Astrocyte (in vitro differentiated cells and primary cell): Measurements from ENCODE around the gene PPP2R5A.

Experiments
- CTCF ChIP-seq: IDR thresholded peaks from 2 replicates; pipeline ENCODE4 v1.5.1; 2011; ENCODE audit warnings: low read depth, mild to moderate bottlenecking, inconsistent platforms, low read length, moderate library complexity; ENCODE audit not compliant: insufficient read depth
- EZH2 ChIP-seq: IDR thresholded peaks from 2 replicates; pipeline ENCODE4 v1.6.1; 2012; ENCODE audit warnings: mild to moderate bottlenecking, low read length, inconsistent platforms; ENCODE audit not compliant: insufficient read depth

GRCh38 chr1:212247179-212247721 is 38.0 kb upstream of the PPP2R5A start:
- TF ChIP-seq EZH2: no peak
- no peak for TF ChIP-seq CTCF
